Tibial artery (tissue), 4 donors: Measurements from ENCODE around the gene EML6.

Experiments used
- DNase-seq, 2 donors: peaks; one replicate each; pipeline ENCODE4 v3.0.0-alpha.2; 2019
- H3K27ac ChIP-seq, 2 donors: fragments of 200-600 bp; sonication (generic) in 1 of 2; 1 replicate in 1 of 2; 2 replicates in 1 of 2; pipeline ENCODE4 v1.5.1; 2018 to 2019; ENCODE audit warnings: mild to moderate bottlenecking in 1 of 2
- H3K27me3 ChIP-seq, 2 donors: fragments of 200-600 bp; sonication (generic) in 1 of 2; one replicate each; pipeline versions ENCODE4 v1.5.1 to v1.6.0; 2016 to 2019
- H3K36me3 ChIP-seq, 3 donors: fragments of 200-600 bp; sonication (generic) in 2 of 3; one replicate each; pipeline ENCODE4 v1.5.1; 2016 to 2019; ENCODE audit warnings: mild to moderate bottlenecking in 2 of 3
- H3K4me1 ChIP-seq, 4 donors: fragments of 200-600 bp; sonication (generic) in 2 of 4; 1 replicate in 3 of 4; 2 replicates in 1 of 4; pipeline ENCODE4 v1.5.1; 2016 to 2019
- H3K4me3 ChIP-seq, 2 donors: fragments of 200-600 bp; sonication (generic) in 1 of 2; 1 replicate in 1 of 2; 2 replicates in 1 of 2; pipeline ENCODE4 v1.5.1; 2018 to 2019; ENCODE audit warnings: mild to moderate bottlenecking in 2 of 2
- H3K9me3 ChIP-seq, 3 donors: fragments of 200-600 bp; sonication (generic) in 1 of 3; one replicate each; pipeline ENCODE4 v1.5.1; 2016 to 2019
- intact Hi-C: fragments of 100-400 bp; cut with DNase I; formaldehyde crosslinking; loops from one replicate; pipeline ENCODE4 v1.15.0; 2023; ENCODE audit warnings: low total_unique reads
- TF ChIP-seq, protein P1 (sequence below), 2 experiments: fragments of 200-600 bp in 1 of 2; fragments of 450-650 bp in 1 of 2; IDR thresholded peaks; one replicate each; pipeline ENCODE4 v1.5.1; 2017 to 2019; ENCODE audit warnings: antibody characterized with exemption in 2 of 2, mild to moderate bottlenecking in 1 of 2, moderate library complexity in 1 of 2

Gene EML6

DNA sequence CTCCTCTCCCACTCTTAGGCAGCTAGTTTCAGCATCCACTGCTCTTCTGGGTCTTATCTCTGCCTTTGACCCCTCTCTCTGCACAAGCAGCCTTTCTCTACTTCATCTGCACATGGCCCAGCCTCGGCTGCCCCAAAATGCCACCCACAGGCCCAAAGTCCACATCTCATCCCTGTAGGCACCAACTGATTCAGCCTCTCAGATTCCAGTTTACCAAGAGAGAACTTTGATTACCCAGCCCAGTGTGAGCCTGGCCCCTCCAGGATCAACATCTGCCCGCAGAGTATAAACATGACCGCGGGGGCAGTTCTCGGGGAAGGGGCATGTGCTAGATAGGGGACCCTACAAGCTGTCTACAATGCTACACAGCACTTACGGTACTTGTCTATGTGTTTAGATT is 185.1 kb downstream of the EML6 start:
- Histone ChIP-seq H3K4me3 (no peak overlapping the region), H3K4me1 (peaks cover 0 to 5% (median 0%) of the 10 kb centered on the region in 4 donors), H3K36me3 (no peaks in the 10 kb centered on the region), H3K27me3 (no peaks in the 10 kb centered on the region), H3K27ac (no peak overlapping the region), H3K9me3 (no peaks in the 10 kb centered on the region)
- intact Hi-C loops = no loop called here
- DNase-seq = no peak
- TF ChIP-seq, protein P1, sequence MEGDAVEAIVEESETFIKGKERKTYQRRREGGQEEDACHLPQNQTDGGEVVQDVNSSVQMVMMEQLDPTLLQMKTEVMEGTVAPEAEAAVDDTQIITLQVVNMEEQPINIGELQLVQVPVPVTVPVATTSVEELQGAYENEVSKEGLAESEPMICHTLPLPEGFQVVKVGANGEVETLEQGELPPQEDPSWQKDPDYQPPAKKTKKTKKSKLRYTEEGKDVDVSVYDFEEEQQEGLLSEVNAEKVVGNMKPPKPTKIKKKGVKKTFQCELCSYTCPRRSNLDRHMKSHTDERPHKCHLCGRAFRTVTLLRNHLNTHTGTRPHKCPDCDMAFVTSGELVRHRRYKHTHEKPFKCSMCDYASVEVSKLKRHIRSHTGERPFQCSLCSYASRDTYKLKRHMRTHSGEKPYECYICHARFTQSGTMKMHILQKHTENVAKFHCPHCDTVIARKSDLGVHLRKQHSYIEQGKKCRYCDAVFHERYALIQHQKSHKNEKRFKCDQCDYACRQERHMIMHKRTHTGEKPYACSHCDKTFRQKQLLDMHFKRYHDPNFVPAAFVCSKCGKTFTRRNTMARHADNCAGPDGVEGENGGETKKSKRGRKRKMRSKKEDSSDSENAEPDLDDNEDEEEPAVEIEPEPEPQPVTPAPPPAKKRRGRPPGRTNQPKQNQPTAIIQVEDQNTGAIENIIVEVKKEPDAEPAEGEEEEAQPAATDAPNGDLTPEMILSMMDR (IDR thresholded peaks at IDR 0.05) = no peak

DNA sequence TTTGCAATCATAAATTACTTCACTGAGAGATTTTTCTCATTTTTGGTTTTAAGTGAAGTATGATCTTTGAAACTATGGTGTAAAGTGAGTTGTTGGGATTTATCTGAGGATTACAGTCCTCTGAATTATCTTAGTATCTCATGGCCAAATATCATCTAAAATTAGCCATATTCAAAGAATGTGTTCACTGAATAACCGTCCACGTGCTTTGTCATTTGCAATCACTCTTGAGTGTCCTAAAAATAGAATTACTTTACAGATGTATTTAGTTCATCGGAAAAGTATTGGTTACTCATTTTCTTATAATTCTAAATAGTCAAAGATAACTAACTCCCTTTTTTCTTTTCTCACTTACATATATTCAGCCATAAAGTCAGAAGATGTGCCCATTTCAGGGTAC is 185.5 kb downstream of the EML6 start:
- Histone ChIP-seq H3K9me3 (no peaks in the 10 kb centered on the region), H3K36me3 (no peaks in the 10 kb centered on the region), H3K4me1 (peaks cover 0 to 5% (median 0%) of the 10 kb centered on the region in 4 donors), H3K27ac (no peak overlapping the region), H3K4me3 (no peak overlapping the region), H3K27me3 (no peaks in the 10 kb centered on the region)
- intact Hi-C loops = no loop called here
- no peak for DNase-seq
- TF ChIP-seq, protein P1 (IDR thresholded peaks at IDR 0.05) = no peak

DNA sequence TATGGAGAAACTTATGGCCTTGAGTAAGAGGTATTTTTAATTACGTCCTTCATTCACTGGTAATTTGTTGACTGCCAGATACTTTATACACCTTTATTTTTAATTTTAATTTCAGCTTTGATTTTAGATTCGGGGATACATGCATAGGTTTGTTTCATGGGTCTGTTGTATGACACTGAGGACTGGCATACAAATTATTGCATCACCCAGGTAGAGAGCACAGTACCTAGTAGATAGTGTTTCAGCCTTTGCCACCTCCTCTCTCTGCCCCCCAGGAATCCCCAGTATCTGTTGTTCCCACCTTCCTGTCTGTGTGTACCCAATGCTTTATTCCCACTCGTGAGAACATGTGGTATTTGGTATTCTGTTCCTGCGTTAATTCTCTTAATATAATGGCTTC is 188.8 kb downstream of the EML6 start:
- Histone ChIP-seq H3K27me3 (no peaks in the 10 kb centered on the region), H3K4me1 (peaks cover 0 to 5% (median 0%) of the 10 kb centered on the region in 4 donors), H3K9me3 (no peaks in the 10 kb centered on the region), H3K4me3 (no peak overlapping the region), H3K36me3 (no peaks in the 10 kb centered on the region), H3K27ac (no peak overlapping the region)
- intact Hi-C loops = no loop called here
- TF ChIP-seq, protein P1 (IDR thresholded peaks at IDR 0.05) = no peak
- no peak for DNase-seq

DNA sequence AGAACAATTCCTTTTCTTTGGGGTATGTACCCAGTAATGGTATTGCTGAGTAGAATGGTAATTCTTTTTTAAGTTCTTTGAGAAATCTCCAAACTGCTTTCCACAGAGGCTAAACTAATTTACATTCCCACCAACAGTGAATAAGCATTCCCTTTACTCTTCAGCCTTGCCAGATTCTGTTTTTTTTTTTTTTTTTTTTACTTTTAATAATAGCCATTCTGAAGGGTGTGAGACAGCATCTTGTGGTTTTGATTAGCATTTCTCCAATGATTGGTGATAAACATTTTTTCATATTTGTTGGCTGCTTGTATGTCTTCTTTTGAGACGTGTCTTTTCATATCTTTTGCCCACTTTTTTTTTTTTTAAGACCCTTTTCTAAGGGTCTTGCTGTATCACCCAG is 189.4 kb downstream of the EML6 start:
- intact Hi-C loops = no loop called here
- no peaks in the 10 kb centered on the region for H3K36me3 ChIP-seq
- no peaks in the 10 kb centered on the region for H3K27me3 ChIP-seq

DNA sequence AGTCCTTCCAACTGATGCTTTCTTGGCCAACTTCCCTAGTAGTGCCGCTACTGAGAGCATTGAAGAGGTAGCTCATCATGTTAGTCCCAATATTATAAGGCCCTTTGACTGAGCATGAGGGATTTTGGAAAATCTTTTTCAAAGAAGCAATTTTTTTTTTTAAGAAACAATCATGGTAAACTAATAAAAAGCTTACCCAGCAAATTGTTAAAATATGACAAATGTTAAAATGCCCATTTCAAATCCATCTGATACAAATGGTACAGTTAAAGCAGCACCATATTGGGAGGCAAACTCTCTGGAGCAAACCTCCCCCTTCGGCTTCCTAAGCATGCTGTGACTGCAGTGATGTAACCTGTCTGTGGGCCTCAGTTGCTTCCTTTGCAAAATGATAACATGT is 191.2 kb downstream of the EML6 start:
- Histone ChIP-seq H3K4me3 (no peak overlapping the region), H3K4me1 (no peaks in the 10 kb centered on the region), H3K27me3 (no peaks in the 10 kb centered on the region), H3K9me3 (no peaks in the 10 kb centered on the region), H3K27ac (no peak overlapping the region), H3K36me3 (no peaks in the 10 kb centered on the region)
- no peak for DNase-seq
- intact Hi-C loops = no loop called here
- TF ChIP-seq, protein P1 (IDR thresholded peaks at IDR 0.05) = no peak

More for the DNA sequence above, 189.4 kb downstream of the EML6 start:
- Histone ChIP-seq H3K4me3 (no peak overlapping the region), H3K9me3 (no peaks in the 10 kb centered on the region), H3K27ac (no peak overlapping the region), H3K4me1 (peaks cover 0 to 5% (median 0%) of the 10 kb centered on the region in 4 donors)
- DNase-seq = no peak
- TF ChIP-seq, protein P1 (IDR thresholded peaks at IDR 0.05) = no peak

DNA sequence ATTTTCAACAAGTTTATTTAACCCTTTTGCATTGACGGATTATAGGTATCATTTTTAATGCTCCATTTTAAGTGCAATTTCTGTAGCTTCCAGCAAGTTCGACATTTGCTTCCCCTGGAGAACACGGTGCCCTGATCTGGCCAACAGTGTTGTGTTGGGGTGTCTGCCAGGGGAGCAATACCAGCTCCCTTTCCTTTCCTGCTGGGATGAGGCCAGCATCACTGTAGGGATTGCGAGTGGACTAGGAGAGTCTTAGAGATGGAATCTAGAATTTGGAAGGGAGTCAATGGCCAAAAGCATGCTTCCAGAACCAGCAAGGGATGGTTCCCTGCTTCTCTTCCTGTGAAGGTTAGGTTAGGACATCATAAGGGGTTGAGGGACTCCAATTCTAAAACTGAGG is 191.6 kb downstream of the EML6 start:
- Histone ChIP-seq H3K9me3 (no peaks in the 10 kb centered on the region), H3K4me3 (no peak overlapping the region), H3K36me3 (no peaks in the 10 kb centered on the region), H3K4me1 (no peaks in the 10 kb centered on the region), H3K27me3 (no peaks in the 10 kb centered on the region), H3K27ac (no peak overlapping the region)
- TF ChIP-seq, protein P1 (IDR thresholded peaks at IDR 0.05) = no peak
- intact Hi-C loops = no loop called here
- no peak for DNase-seq
